Neuron (in vitro differentiated cells): ENCODE measurements around the gene TMEM179B.
A peak's percentile ranks its signal among the peaks of the same experiment; 100 is the strongest.
"Not testable (repeated sequence)": the region's sequence is repeated elsewhere in the genome, so short reads cannot be mapped to it uniquely, and the experiment has no call there.

ENCODE experiments used
- H2AFZ ChIP-seq: one replicate; pipeline ENCODE4 v1.6.1; 2013; ENCODE audit warnings: low read depth, mild to moderate bottlenecking, inconsistent platforms, low read length, moderate library complexity
- H3K27me3 ChIP-seq: one replicate; pipeline ENCODE4 v1.6.1; 2013; ENCODE audit warnings: low read length; ENCODE audit not compliant: insufficient read depth
- H3K36me3 ChIP-seq: one replicate; pipeline ENCODE4 v1.6.1; 2013; ENCODE audit warnings: low read length; ENCODE audit not compliant: insufficient read depth
- H3K4me1 ChIP-seq: one replicate; pipeline ENCODE4 v1.6.1; 2013; ENCODE audit warnings: low read length; ENCODE audit not compliant: insufficient read depth
- H3K4me3 ChIP-seq: 2 replicates; pipeline ENCODE4 v1.5.1; 2013; ENCODE audit warnings: mild to moderate bottlenecking, low read length, moderate library complexity
- H3K9me3 ChIP-seq: one replicate; pipeline ENCODE4 v1.6.1; 2013; ENCODE audit warnings: low read length

The TMEM179B gene, protein sequence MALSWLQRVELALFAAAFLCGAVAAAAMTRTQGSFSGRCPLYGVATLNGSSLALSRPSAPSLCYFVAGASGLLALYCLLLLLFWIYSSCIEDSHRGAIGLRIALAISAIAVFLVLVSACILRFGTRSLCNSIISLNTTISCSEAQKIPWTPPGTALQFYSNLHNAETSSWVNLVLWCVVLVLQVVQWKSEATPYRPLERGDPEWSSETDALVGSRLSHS

DNA sequence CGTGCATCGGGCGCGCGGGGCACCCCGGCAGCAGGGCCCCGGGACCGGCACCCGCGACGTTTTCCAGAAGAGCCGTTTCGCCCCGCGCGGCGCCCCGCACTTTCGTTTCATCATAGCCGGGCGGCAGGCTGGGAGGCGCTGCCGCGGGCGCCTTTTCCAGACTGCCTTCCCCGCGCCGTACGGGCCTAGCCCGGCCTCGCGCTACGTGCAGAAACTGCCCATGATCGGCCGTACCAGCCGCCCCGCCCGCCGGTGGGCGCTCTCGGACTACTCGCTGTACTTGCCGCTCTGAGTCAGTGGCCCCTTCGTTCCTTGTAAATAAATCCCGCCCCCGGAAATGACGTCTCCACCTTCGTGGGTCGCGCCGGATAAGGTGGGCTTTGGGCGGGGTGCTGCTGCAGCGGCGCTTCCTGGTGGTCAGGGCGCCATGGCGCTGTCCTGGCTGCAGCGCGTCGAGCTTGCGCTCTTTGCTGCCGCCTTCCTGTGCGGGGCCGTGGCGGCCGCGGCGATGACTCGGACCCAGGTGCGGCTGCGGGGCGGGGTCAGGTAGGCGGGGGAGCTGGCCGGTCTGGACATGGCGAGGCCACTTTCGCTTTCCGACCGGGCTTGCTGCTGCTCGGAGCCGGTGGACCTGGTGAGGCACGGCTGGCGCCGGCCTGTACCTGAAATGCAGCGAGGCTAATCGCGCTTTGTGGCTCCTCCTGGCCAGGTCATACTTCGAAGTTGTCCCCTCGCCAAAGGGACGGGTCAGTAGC, at the start of gene TMEM179B:
TMEM179B (plus strand) TSS at position 398 of the 755 bp plus-strand sequence; CDS start at position 428, 30 bp downstream.
- Histone ChIP-seq H3K4me3 (peak within 1 kb of the TSS; percentile 95), H3K36me3 (peaks cover 45% of the 10 kb centered on the region), H3K27me3 (no peaks in the 10 kb centered on the region), H3K4me1 (peaks cover 20% of the 10 kb centered on the region), H2AFZ (no peak within 1 kb of the TSS), H3K9me3 (no peaks in the 10 kb centered on the region)

DNA sequence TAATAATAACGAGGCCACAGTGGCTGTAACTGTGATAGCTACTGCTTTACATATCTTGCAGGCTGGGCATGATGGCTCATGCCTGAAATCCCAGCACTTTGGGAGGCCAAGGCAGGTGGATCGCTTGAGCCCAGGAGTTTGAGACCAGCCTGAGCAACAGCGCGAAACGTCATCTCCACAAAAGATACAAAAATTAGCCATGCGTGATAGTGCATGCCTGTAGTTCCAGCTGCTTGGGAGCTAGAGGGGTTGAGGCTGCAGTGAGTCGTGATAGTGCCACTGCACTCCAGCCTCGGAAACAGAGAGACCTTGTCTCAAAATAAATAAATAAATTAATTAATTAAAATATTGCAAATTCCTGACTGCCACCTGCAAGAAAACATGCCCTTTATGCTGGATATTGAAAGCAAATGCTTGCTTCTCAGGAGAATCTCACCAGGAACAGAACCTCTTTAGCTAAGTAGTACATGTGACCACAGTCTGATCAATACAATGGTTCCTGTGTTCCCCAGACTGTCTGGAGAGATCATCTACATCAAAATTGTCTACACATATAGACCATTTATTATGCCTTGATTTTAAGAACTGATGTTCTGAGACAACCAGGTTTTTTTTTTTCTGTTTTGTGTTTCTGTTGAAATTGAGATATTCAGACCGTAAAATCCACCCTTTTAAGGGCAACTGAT, 39.6 kb upstream of the TMEM179B start:
- no peak overlapping the region for H2AFZ ChIP-seq
- H3K4me3 ChIP-seq: no peak overlapping the region
- no peaks in the 10 kb centered on the region for H3K4me1 ChIP-seq
- no peaks in the 10 kb centered on the region for H3K9me3 ChIP-seq
- peaks cover 12% of the 10 kb centered on the region for H3K36me3 ChIP-seq
- H3K27me3 ChIP-seq: no peaks in the 10 kb centered on the region

- not testable (repeated sequence) for H2AFZ ChIP-seq, H3K27me3 ChIP-seq, H3K4me3 ChIP-seq, H3K9me3 ChIP-seq, H3K4me1 ChIP-seq
- peaks cover 17% of the 10 kb centered on the region for H3K36me3 ChIP-seq
These were observed 37.3 kb upstream of the TMEM179B start for GRCh38 chr11:62749931-62750330.

GRCh38 chr11:62752177-62752785, 34.9 kb upstream of the TMEM179B start:
- no peak overlapping the region for H2AFZ ChIP-seq
- H3K27me3 ChIP-seq: no peaks in the 10 kb centered on the region
- H3K4me3 ChIP-seq: no peak overlapping the region
- H3K4me1 ChIP-seq: no peaks in the 10 kb centered on the region
- peaks cover 17% of the 10 kb centered on the region for H3K36me3 ChIP-seq
- no peaks in the 10 kb centered on the region for H3K9me3 ChIP-seq

DNA sequence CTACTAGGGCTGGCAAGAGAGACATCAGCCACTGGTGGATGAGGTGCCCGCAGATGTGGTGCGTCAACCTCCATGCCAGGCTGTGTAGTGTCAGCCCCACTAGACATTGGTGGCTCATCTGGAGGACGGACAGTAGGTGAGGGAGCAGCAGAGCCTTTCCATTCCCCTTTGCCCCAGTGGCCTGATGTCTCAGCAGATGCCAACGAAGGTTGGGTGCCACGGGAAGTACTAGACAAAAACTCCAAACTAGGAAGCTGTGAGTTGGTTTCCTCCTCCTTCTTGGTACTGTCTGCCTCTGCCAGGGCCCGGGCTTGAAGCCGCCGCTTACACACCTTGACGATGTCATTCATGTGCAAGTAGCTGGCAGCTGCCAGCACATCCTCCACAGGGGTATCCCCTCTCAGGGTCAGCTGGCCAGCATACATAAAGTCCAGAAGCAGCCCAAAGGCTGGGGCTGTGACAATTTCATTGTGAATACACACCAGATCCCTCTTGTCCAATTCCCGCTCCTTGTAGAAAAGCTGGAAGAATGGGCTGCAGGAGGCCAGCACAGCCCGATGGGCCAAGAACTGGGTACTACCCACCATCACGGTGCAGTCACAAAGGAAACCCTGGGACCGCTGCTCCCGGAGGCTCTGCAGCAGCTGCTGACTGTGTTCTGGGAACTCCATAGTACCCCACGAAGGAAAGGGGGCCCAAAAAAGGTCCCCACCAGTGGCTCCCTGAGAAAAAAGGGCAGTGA, 34.0 kb upstream of the TMEM179B start:
- Histone ChIP-seq H3K27me3 (no peaks in the 10 kb centered on the region), H3K4me3 (peak overlapping the region; percentile 60), H3K4me1 (no peaks in the 10 kb centered on the region), H3K9me3 (no peaks in the 10 kb centered on the region), H2AFZ (peak overlapping the region; percentile 65), H3K36me3 (peaks cover 17% of the 10 kb centered on the region)

GRCh38 chr11:62753736-62754603, 33.2 kb upstream of the TMEM179B start, which contains the start of gene ZBTB3:
TSS of gene ZBTB3 (minus strand) at chr11:62754160. CDS start at chr11:62753664, 496 bp downstream.
- no peaks in the 10 kb centered on the region for H3K9me3 ChIP-seq
- peak within 1 kb of the TSS; percentile 60 for H3K4me3 ChIP-seq
- H3K27me3 ChIP-seq: no peaks in the 10 kb centered on the region
- H3K36me3 ChIP-seq: peaks cover 17% of the 10 kb centered on the region
- H2AFZ ChIP-seq: peak within 1 kb of the TSS; percentile 65
- no peaks in the 10 kb centered on the region for H3K4me1 ChIP-seq

GRCh38 chr11:62755086-62755615, 32.1 kb upstream of the TMEM179B start:
- no peak overlapping the region for H2AFZ ChIP-seq
- peaks cover 13% of the 10 kb centered on the region for H3K36me3 ChIP-seq
- no peaks in the 10 kb centered on the region for H3K9me3 ChIP-seq
- H3K4me1 ChIP-seq: no peaks in the 10 kb centered on the region
- H3K27me3 ChIP-seq: no peaks in the 10 kb centered on the region
- H3K4me3 ChIP-seq: no peak overlapping the region

DNA sequence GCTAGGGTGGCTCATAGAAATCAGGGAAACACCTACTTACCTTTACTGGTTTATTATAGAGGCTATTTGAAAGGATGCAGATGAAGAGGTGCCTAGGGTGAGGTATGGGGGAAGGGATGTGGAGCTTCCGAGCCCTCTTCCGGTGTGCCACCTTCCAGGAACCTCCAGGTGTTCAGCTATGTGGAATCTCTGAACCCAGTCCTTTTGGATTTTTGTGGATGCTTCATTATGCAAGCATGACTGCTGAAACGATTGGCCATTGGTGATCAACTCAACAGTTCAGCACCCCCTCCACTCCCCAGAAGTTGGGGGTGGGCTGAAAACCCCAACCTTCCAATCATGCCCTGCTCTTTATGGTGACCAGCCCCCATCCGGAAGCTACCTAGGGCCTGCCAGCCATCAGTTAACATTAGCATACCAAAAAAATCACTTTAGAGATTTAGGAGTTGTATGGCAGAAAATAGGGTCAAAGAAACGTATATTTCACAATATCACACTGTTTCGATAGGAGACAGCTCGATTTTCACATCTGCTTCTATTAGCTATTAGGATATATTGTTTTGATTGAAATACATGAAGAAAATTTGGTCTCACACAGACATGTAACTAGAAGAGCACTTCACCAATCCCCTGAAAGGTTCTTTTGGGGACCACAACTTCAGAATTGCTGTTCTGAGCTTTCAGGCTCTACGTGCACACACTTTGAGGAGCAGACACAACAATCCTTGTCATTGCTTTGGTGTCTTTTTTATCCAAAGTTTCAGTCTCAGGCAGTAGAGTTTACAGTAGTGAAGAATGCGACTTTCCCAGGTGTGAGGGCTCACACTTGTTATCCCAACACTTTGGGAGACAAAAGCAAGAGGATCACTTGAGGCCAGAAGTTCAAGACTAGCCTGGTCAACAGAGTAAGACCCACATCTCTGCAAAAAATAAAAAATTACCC, 29.1 kb upstream of the TMEM179B start:
- Histone ChIP-seq H3K36me3 (peaks cover 4% of the 10 kb centered on the region), H3K4me3 (no peak overlapping the region), H2AFZ (peak overlapping the region; percentile 5), H3K27me3 (no peaks in the 10 kb centered on the region), H3K9me3 (no peaks in the 10 kb centered on the region), H3K4me1 (peaks cover 14% of the 10 kb centered on the region)

GRCh38 chr11:62760867-62761227, 26.4 kb upstream of the TMEM179B start:
- not testable (repeated sequence) for H3K27me3 ChIP-seq, H3K9me3 ChIP-seq, H2AFZ ChIP-seq
- peaks cover 13% of the 10 kb centered on the region for H3K36me3 ChIP-seq
- peaks cover 14% of the 10 kb centered on the region for H3K4me1 ChIP-seq
- peak overlapping the region; percentile 99 for H3K4me3 ChIP-seq

DNA sequence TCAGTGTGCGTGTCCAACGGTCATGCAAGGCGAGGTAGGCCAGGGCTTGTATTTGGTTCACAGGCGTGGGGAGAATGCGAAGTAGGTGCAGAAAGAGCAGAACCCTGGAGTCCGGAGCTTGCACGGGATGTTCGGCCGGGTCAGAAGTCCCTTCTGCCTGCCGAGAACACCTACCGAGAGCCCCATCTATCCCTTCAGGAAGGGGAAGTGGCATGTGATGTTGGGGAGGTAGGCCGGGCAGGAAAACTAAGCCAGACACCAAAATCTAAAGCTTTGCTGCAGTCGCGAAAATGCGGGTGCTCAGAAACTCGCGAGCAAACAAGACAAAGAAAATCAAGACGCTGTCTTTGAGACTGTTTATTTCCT, 16.4 kb upstream of the TMEM179B start:
- H3K4me1 ChIP-seq: peaks cover 21% of the 10 kb centered on the region
- H3K36me3 ChIP-seq: peaks cover 26% of the 10 kb centered on the region
- H3K27me3 ChIP-seq: no peaks in the 10 kb centered on the region
- H2AFZ ChIP-seq: peak overlapping the region; percentile 67
- no peaks in the 10 kb centered on the region for H3K9me3 ChIP-seq
- H3K4me3 ChIP-seq: peak overlapping the region; percentile 68
